SH-SY5Y (cell line): ENCODE data around the gene PTGFR.

ENCODE experiments used
- GATA2 ChIP-seq: IDR thresholded peaks from 2 replicates; pipeline ENCODE4 v1.6.1; 2011; ENCODE audit warnings: mild to moderate bottlenecking, low read depth, low read length
- GATA3 ChIP-seq: IDR thresholded peaks from 2 replicates; pipeline ENCODE4 v1.6.1; 2011; ENCODE audit warnings: low read depth, mild to moderate bottlenecking, low read length, moderate library complexity

GRCh38 chr1:78472851-78473496 is 17.8 kb upstream of the PTGFR start:
- TF ChIP-seq GATA2 (no peak), GATA3 (no peak)
